HEK293T (cell line): ENCODE results near the gene ZMIZ1.

Experiments
- CTCF ChIA-PET: fragments of 350-600 bp; formaldehyde crosslinking; extraction: SDS; loops from one replicate; lab custom pipeline; 2021; ENCODE audit warnings: antibody characterized with exemption, inconsistent platforms; lab: Yijun Ruan, JAX
- POLR2A ChIA-PET: fragments of 350-600 bp; formaldehyde crosslinking; extraction: SDS; loops from one replicate; lab custom pipeline; 2020; ENCODE audit warnings: antibody characterized with exemption, inconsistent platforms; lab: Yijun Ruan, JAX
- DNase-seq: peaks from one replicate; pipeline ENCODE4 v3.0.0; 2012; ENCODE audit warnings: mixed read lengths; ENCODE audit errors: extremely low spot score
- ARNT ChIP-seq: fragments of 450-650 bp; IDR thresholded peaks from 2 replicates; pipeline ENCODE4 v1.6.1; 2017; ENCODE audit warnings: mild to moderate bottlenecking
- BHLHE40 ChIP-seq: fragments of 450-650 bp; IDR thresholded peaks from 2 replicates; pipeline ENCODE4 v1.6.1; 2016; ENCODE audit warnings: mild to moderate bottlenecking, moderate library complexity, borderline replicate concordance
- CTBP1 ChIP-seq: fragments of 450-650 bp; IDR thresholded peaks from 2 replicates; pipeline ENCODE4 v1.6.1; 2016; ENCODE audit warnings: borderline replicate concordance
- ELF4 ChIP-seq: fragments of 450-650 bp; IDR thresholded peaks from 2 replicates; pipeline ENCODE4 v1.6.1; 2017; ENCODE audit warnings: antibody characterized with exemption
- FOXA1 ChIP-seq: fragments of 450-650 bp; IDR thresholded peaks from 2 replicates; pipeline ENCODE4 v1.6.1; 2016; ENCODE audit warnings: mild to moderate bottlenecking
- FOXK2 ChIP-seq: fragments of 450-650 bp; IDR thresholded peaks from 2 replicates; pipeline ENCODE4 v1.6.1; 2016; ENCODE audit warnings: mild to moderate bottlenecking
- FOXM1 ChIP-seq: fragments of 450-650 bp; IDR thresholded peaks from 2 replicates; pipeline ENCODE4 v1.6.1; 2017; ENCODE audit warnings: mild to moderate bottlenecking, borderline replicate concordance
- HDGF ChIP-seq: fragments of 450-650 bp; IDR thresholded peaks from 2 replicates; pipeline ENCODE4 v1.6.1; 2017; ENCODE audit warnings: antibody characterized with exemption, borderline replicate concordance
- L3MBTL2 ChIP-seq: fragments of 450-650 bp; conservative IDR thresholded peaks from 2 replicates; pipeline ENCODE4 v1.6.1; 2016; ENCODE audit warnings: mild to moderate bottlenecking
- LEF1 ChIP-seq: fragments of 450-650 bp; IDR thresholded peaks from 2 replicates; pipeline ENCODE4 v1.6.1; 2017; ENCODE audit warnings: mild to moderate bottlenecking, borderline replicate concordance
- NFRKB ChIP-seq: fragments of 450-650 bp; IDR thresholded peaks from 2 replicates; pipeline ENCODE4 v1.6.1; 2016; ENCODE audit warnings: mild to moderate bottlenecking, moderate library complexity
- SP1 ChIP-seq: fragments of 450-650 bp; IDR thresholded peaks from 2 replicates; pipeline ENCODE4 v1.6.1; 2017
- SUZ12 ChIP-seq: fragments of 450-650 bp; IDR thresholded peaks from 2 replicates; pipeline ENCODE4 v1.6.1; 2016; ENCODE audit warnings: mild to moderate bottlenecking
- TARDBP ChIP-seq: fragments of 450-650 bp; IDR thresholded peaks from 2 replicates; pipeline ENCODE4 v1.6.1; 2016
- ZNF384 ChIP-seq: fragments of 450-650 bp; IDR thresholded peaks from 2 replicates; pipeline ENCODE4 v1.6.1; 2016
- TF ChIP-seq, protein P1 (sequence below): fragments of 450-650 bp; IDR thresholded peaks from 2 replicates; pipeline ENCODE4 v1.6.1; 2016

Gene ZMIZ1

DNA sequence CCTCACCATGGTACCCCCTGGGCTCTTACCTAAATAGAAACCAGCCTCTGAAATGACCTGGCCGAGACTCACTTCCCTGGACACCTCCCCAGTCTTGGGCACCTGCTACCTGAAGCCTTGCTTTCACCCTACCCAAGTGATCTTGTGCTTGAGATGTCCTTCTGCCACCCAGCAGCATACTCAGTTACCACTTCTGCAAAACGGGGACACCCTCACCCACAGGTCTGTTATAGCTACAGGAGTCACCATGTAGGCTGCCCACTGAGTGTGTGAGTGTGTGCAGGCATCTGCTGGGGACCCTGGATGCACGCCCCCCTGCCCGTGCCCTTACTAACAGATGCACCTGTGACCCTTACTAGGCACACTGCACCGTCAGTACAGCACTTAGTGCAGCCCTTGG is 183.7 kb downstream of the ZMIZ1 start:
- ChIA-PET CTCF (no interaction called here), POLR2A (interaction anchor here (1.0 kb wide), 1 partner anchor 10 kb away, joined by 5 read pairs; no protein-coding TSS in a partner anchor)
- TF ChIP-seq SUZ12 (no peak), TARDBP (no peak), HDGF (no peak), FOXM1 (no peak), ARNT (no peak), LEF1 (no peak), CTBP1 (no peak), FOXK2 (no peak), ELF4 (no peak)
- DNase-seq = no peak

DNA sequence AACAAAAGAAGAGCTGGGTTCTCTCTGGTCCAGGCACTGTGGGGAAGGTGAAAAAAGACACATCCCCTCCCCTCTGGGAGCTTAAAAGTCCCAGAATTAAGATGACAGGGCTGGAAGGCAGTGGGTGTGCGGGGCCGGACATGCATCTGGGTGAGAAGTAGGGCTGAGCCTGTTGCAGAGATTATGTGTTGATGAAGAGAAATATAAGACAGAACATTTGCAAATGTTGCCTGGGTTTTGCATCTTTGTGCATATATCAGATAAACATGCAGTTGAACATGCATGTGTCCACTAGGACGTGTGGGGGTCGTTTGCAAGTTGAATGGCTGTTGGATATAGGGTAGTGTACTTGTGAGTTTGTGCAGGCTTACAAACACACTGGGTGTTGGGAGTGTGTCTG is 184.2 kb downstream of the ZMIZ1 start:
- no peak for TF ChIP-seq BHLHE40
- no peak for TF ChIP-seq FOXM1
- TF ChIP-seq HDGF = no peak
- POLR2A ChIA-PET = no interaction called here
- no peak for DNase-seq
- CTCF ChIA-PET = no interaction called here

DNA sequence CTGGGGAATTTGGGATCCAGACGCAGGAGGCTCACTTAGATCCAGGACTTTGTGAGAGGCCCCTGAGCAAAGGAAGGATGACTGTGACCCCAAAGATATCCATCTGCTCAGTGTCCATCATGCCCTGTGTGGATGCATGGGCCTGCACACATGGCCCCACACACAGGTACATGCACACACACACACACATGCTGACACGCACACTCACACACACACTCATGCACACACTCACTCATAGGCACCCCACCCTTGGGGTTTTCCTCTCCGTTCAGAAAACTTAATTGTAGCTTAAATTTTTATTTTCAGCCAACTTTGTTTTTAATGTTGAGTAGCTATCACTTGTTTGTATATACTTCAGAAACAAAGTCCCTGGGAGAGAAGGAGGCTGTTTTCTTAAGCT is 184.9 kb downstream of the ZMIZ1 start:
- TF ChIP-seq ELF4 (no peak), HDGF (no peak), CTBP1 (no peak), L3MBTL2 (no peak), SP1 (no peak), ZNF384 (no peak), FOXK2 (no peak), SUZ12 (no peak)
- TF ChIP-seq, protein P1, sequence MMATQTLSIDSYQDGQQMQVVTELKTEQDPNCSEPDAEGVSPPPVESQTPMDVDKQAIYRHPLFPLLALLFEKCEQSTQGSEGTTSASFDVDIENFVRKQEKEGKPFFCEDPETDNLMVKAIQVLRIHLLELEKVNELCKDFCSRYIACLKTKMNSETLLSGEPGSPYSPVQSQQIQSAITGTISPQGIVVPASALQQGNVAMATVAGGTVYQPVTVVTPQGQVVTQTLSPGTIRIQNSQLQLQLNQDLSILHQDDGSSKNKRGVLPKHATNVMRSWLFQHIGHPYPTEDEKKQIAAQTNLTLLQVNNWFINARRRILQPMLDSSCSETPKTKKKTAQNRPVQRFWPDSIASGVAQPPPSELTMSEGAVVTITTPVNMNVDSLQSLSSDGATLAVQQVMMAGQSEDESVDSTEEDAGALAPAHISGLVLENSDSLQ = no peak
- POLR2A ChIA-PET = no interaction called here
- no peak for DNase-seq
- CTCF ChIA-PET = no interaction called here

DNA sequence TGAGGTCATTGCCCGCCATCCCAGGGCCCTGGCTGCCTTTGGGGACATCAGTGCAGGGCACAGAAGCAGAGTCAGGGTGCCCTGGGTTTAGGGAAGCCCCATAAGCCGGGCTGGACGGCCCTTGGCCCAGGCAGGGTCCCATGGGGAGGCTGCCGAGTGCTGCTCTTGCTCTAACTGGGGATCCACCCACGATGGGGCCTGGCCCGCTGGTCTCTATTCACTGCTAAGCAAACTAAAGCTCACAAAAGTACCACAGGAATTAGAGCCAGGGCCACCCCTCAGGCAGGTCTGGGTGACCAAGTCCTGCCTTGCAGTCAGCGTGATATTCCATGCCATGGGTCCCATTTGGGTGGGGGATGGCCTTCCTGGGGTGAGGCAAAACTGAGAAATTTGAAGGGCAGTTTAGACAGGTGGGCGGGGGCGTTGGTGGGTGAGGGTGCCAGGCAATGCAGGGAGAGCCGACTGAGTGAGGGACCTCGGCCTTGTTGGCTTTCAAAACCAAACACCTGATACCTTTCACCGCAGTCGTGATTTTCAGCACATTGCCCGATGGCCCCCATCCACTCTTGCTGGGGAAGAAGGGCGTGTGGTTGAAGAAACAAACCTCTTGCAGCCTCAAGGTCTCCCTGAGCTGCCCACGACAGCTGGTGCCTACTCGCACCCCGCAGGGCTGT is 185.7 kb downstream of the ZMIZ1 start:
- TF ChIP-seq FOXM1 = no peak
- no peak for TF ChIP-seq FOXK2
- TF ChIP-seq ELF4 = no peak
- TF ChIP-seq SP1 = no peak
- no peak for TF ChIP-seq L3MBTL2
- TF ChIP-seq SUZ12 = no peak
- no peak for TF ChIP-seq ZNF384
- TF ChIP-seq, protein P1 = no peak
- TF ChIP-seq HDGF = no peak
- TF ChIP-seq CTBP1 = no peak
- no peak for TF ChIP-seq FOXA1
- no peak for TF ChIP-seq ARNT
- TF ChIP-seq LEF1 = no peak
- no peak for DNase-seq
- POLR2A ChIA-PET = no interaction called here
- CTCF ChIA-PET = no interaction called here

DNA sequence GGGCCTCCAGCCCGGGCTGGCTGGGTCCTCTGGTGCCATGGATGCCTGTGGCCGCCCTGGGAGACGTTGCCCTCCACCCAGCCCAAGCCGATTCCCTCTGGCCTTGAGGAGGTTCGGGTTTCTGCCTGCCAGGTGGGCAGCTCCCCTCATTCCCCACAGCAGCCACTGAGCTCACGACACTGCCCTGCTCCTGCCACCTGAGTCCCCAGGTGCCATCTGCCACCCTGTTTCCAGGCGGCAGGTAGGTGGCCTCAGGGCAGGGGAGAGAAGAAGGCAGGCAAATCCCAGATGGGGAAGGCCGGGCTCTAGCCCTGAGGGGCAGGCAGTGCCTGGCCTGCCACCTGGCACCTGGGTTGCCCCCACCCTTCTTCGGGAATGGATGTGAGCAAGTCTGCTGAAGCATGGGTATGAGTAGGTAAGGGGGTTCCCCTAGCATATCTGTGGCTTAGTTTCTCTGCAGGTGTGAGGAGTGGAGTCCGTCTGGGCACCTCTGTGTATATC is 186.3 kb downstream of the ZMIZ1 start:
- POLR2A ChIA-PET = no interaction called here
- CTCF ChIA-PET = no interaction called here
- TF ChIP-seq CTBP1 = no peak
- no peak for TF ChIP-seq FOXM1
- TF ChIP-seq ZNF384 = no peak
- TF ChIP-seq ARNT = no peak
- TF ChIP-seq SP1 = no peak
- no peak for TF ChIP-seq SUZ12
- no peak for TF ChIP-seq NFRKB
- TF ChIP-seq ELF4 = no peak
- no peak for TF ChIP-seq HDGF
- no peak for TF ChIP-seq LEF1
- no peak for TF ChIP-seq FOXK2
- TF ChIP-seq TARDBP = no peak
- TF ChIP-seq L3MBTL2 = no peak
- no peak for TF ChIP-seq FOXA1
- no peak for TF ChIP-seq BHLHE40
- TF ChIP-seq, protein P1 = no peak
- DNase-seq = no peak

DNA sequence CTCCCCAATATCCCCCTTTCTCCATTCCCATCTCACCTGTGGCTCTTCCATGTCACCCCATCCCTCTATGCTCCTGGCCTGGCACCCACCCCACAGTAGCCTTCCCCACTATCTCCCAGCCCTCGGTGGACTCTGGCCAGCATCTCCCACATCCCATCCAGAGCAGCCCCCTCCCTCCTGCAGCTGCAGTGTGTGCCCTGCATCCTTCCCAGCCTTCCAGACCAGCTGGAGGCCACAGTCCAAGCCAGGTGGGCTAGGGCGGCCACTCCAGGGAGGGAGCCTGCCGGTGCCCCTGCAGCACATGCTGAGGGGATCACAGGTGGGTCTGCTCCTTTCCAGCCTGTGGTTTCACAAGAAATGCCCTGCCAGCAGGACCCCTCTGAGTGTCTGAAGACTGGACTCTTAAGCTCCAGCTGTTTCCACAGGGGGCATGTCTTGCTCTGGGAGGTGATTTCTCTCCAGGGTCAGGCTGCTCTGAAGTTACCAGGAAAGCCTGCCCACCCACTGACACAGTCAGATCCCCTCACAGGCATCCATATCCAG is 187.6 kb downstream of the ZMIZ1 start:
- ChIA-PET CTCF (no interaction called here), POLR2A (interaction anchor here (0.9 kb wide), 1 partner anchor 24 kb away, joined by 3 read pairs; no protein-coding TSS in a partner anchor)
- TF ChIP-seq SP1 = no peak
- TF ChIP-seq, protein P1 = no peak
- TF ChIP-seq HDGF = no peak
- TF ChIP-seq L3MBTL2 = no peak
- no peak for TF ChIP-seq CTBP1
- no peak for TF ChIP-seq ZNF384
- TF ChIP-seq BHLHE40 = no peak
- no peak for TF ChIP-seq SUZ12
- TF ChIP-seq FOXA1 = no peak
- TF ChIP-seq TARDBP = no peak
- no peak for TF ChIP-seq NFRKB
- no peak for TF ChIP-seq FOXK2
- TF ChIP-seq ARNT = no peak
- TF ChIP-seq FOXM1 = no peak
- TF ChIP-seq ELF4 = no peak
- TF ChIP-seq LEF1 = no peak
- DNase-seq = no peak
